ENCODE measurements around the gene ARHGDIB.

DNA sequence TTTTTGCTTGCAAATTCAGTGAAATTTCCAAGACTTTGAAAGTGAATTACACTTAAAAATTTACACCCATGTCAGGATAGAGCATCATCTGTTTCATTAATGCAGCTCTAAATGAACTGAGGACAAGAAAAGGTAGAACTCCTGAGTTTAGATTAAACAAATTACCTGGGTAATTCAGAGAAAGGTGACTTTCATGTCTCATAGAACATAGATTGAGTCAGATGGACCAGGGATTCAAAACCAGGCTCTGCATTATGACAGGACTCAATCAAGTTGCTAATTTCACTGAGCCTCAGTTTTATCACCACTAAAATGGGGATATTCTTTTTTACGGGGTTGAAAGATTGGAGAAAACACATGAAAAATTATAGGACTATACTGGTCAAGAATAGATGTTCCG, 4.5 kb downstream of the ARHGDIB start:
- no peak for TF ChIP-seq NFIC (IDR thresholded peaks at IDR 0.05)
- no peak for TF ChIP-seq CEBPB (IDR thresholded peaks at IDR 0.05)
- no peak for TF ChIP-seq YY1 (IDR thresholded peaks at IDR 0.05; ENCODE audit: low read depth)
- TF ChIP-seq EP300 (IDR thresholded peaks at IDR 0.05; ENCODE audit: borderline replicate concordance) = no peak
- TF ChIP-seq CREB1 (IDR thresholded peaks at IDR 0.05; ENCODE audit: low read depth) = no peak

Data from Ishikawa (cell line).